Progenitor cell of endocrine pancreas (in vitro differentiated cells): ENCODE data around the gene IRF1. TPM values are rescaled to one million over a fixed set of nuclear protein-coding genes. Genes with fewer than 3 reads are reported as not detected.

ENCODE experiments used
- DNase-seq: peaks from one replicate; pipeline ENCODE4 v3.0.0; 2021; ENCODE audit warnings: low spot score; ENCODE audit not compliant: unreplicated experiment
- H3K27ac Mint-ChIP-seq: 2 replicates; pipeline ENCODE4 v1.8.0; 2021; ENCODE audit warnings: mild to moderate bottlenecking, moderate library complexity, mixed read lengths
- H3K27me3 Mint-ChIP-seq: 2 replicates; pipeline ENCODE4 v1.8.0; 2021; ENCODE audit warnings: mixed read lengths
- H3K36me3 Mint-ChIP-seq: 2 replicates; pipeline ENCODE4 v1.8.0; 2022; ENCODE audit warnings: mixed read lengths; ENCODE audit not compliant: insufficient read depth
- H3K4me1 Mint-ChIP-seq: 2 replicates; pipeline ENCODE4 v1.8.0; 2021; ENCODE audit warnings: low read depth, mixed read lengths
- H3K4me3 Mint-ChIP-seq: 2 replicates; pipeline ENCODE4 v1.8.0; 2021; ENCODE audit warnings: low read depth, mild to moderate bottlenecking, moderate library complexity, mixed read lengths
- H3K9me3 Mint-ChIP-seq: 2 replicates; pipeline ENCODE4 v1.8.0; 2021; ENCODE audit warnings: low read depth, mixed read lengths
- total RNA-seq: library from RNA; stranded (reverse); gene quantifications from 2 replicates; pipeline ENCODE4 v1.2.1, GENCODE V29; 2021
- TF ChIP-seq, protein P1 (sequence below): fragments of 200-600 bp; sonication (generic); IDR thresholded peaks from one replicate; pipeline ENCODE4 v1.5.0; 2021; ENCODE audit warnings: antibody characterized with exemption, mild to moderate bottlenecking; ENCODE audit not compliant: unreplicated experiment

The IRF1 gene
- total RNA-seq, 1 donor from 2014 or later = 2.3 TPM

DNA sequence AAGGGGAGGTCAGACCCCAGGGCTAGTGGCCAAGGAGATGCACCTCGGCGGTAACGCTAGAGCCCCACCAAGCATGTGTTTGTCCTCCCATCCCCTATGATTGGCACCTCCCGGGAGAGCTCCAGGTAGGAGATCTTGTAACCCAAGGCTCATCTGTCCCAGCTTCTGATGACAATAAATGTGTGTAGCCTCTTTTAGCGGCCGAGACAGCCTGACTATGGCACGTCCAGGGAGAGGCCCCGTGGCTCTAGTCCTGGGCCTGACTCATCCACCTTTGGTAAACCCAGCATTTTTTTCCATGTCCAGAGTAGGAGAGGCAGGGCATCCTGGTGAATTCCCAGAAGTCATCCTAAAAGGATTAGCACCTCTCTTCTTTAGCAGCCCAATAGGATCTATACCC is 39.2 kb downstream of the IRF1 start:
- DNase-seq = no peak
- peaks cover 8% of the 10 kb centered on the region for H3K27me3 Mint-ChIP-seq
- peaks cover 13% of the 10 kb centered on the region for H3K4me1 Mint-ChIP-seq
- TF ChIP-seq, protein P1, sequence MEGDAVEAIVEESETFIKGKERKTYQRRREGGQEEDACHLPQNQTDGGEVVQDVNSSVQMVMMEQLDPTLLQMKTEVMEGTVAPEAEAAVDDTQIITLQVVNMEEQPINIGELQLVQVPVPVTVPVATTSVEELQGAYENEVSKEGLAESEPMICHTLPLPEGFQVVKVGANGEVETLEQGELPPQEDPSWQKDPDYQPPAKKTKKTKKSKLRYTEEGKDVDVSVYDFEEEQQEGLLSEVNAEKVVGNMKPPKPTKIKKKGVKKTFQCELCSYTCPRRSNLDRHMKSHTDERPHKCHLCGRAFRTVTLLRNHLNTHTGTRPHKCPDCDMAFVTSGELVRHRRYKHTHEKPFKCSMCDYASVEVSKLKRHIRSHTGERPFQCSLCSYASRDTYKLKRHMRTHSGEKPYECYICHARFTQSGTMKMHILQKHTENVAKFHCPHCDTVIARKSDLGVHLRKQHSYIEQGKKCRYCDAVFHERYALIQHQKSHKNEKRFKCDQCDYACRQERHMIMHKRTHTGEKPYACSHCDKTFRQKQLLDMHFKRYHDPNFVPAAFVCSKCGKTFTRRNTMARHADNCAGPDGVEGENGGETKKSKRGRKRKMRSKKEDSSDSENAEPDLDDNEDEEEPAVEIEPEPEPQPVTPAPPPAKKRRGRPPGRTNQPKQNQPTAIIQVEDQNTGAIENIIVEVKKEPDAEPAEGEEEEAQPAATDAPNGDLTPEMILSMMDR = no peak
- H3K36me3 Mint-ChIP-seq = no peaks in the 10 kb centered on the region
- no peak overlapping the region for H3K4me3 Mint-ChIP-seq
- H3K9me3 Mint-ChIP-seq = peaks cover 3% of the 10 kb centered on the region
- H3K27ac Mint-ChIP-seq = no peak overlapping the region

DNA sequence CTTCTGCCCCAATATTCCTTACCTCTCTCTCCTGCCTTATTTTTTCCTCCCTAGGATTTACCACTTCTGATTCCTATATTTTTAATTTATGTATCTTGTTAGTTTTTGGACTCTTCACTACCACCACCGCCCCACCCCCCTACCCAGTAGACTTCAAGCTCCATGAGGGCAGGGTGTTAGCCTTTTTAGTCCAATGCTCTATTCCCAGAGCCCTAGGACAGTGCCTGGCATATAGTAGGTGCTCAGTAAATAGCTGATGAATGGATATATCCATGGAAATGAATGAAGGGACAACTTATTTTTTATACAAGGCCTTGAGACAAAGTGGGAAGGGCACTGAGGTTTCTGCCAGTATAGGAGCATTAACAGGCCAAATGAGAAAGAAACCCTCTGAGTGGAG is 41.5 kb downstream of the IRF1 start:
- no peak for DNase-seq
- H3K27ac Mint-ChIP-seq = no peak overlapping the region
- H3K27me3 Mint-ChIP-seq = peaks cover 8% of the 10 kb centered on the region
- no peaks in the 10 kb centered on the region for H3K36me3 Mint-ChIP-seq
- H3K4me1 Mint-ChIP-seq = peaks cover 11% of the 10 kb centered on the region
- no peak overlapping the region for H3K4me3 Mint-ChIP-seq
- TF ChIP-seq, protein P1 = no peak
- peaks cover 3% of the 10 kb centered on the region for H3K9me3 Mint-ChIP-seq

DNA sequence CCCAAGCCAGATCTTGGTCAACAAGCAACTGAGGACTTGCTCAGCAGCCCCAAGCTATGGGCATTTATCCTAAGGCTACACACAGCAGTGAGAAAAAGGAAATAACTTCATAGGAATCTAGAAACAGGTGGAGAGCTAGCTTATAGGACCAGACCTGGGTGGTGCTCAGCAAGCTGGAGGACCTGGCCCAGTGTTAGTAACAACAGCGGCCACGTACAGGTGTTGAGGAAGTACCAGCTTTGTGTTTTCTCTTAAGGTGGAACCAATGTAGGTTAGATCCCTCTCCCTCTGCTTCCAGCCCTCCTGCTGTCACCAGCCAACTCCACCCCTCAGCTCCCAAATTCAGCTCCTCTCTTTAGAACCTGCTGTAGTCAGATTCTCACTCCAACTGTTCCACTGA is 43.4 kb downstream of the IRF1 start:
- H3K27ac Mint-ChIP-seq = no peak overlapping the region
- H3K9me3 Mint-ChIP-seq = peaks cover under 1% of the 10 kb centered on the region
- peaks cover 5% of the 10 kb centered on the region for H3K27me3 Mint-ChIP-seq
- TF ChIP-seq, protein P1 = no peak
- peaks cover 11% of the 10 kb centered on the region for H3K4me1 Mint-ChIP-seq
- no peak overlapping the region for H3K4me3 Mint-ChIP-seq
- H3K36me3 Mint-ChIP-seq = no peaks in the 10 kb centered on the region
- DNase-seq = no peak

DNA sequence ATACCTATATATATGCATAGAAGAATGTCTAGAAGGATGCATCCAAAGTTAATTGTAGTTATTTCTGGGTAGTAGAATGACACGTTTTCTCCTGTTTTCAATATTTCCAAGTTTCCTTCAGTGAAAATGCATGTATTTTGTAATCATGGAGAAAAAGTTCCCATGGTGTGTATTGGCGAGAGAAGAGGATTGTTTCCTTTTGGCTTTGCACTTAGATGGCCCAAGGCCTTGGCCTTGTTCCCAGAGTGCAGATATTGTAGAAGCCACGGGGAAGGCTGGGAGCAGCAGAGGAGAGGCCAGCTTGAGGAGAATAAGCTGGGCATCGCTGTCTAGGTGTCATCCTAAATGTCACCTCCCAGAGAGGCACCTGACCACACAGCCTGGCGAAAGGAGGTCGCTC is 44.0 kb downstream of the IRF1 start:
- Mint-ChIP-seq H3K4me3 (no peak overlapping the region), H3K27me3 (peaks cover 5% of the 10 kb centered on the region), H3K4me1 (peaks cover 11% of the 10 kb centered on the region), H3K27ac (no peak overlapping the region), H3K36me3 (no peaks in the 10 kb centered on the region), H3K9me3 (no peaks in the 10 kb centered on the region)
- no peak for DNase-seq
- TF ChIP-seq, protein P1 = no peak

DNA sequence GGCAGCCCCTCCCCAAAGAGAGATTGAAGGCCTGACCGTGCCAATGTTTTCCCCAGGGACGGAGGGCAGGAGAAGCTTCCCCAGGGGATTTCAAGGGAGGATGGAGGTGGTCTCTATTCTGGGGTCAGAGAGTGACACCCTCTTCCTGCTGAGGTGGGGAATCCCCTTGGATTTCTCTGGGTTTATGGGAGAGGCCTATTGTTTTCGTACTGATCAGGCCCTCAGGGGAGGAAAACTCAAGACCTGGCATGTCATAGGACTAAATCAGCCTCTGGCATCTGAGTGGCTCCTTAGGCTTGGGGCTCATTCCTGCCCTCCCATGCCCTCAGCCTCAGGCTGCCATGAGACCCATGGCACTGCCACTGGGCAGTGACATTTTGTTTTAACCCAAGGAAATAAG is 44.6 kb downstream of the IRF1 start:
- Mint-ChIP-seq H3K4me3 (no peak overlapping the region), H3K27me3 (peaks cover 5% of the 10 kb centered on the region), H3K9me3 (no peaks in the 10 kb centered on the region), H3K4me1 (peaks cover 11% of the 10 kb centered on the region), H3K27ac (no peak overlapping the region), H3K36me3 (no peaks in the 10 kb centered on the region)
- TF ChIP-seq, protein P1 = no peak
- no peak for DNase-seq
